Large intestine (tissue), 3 donors: ENCODE results near the gene ALKBH2. TPM values are rescaled to one million over a fixed set of nuclear protein-coding genes. Genes with fewer than 3 reads are reported as not detected.

Source experiments
- DNase-seq, 2 donors: peaks; one replicate each; pipeline versions ENCODE4 v3.0.0 to v3.0.0-alpha.2; 2013
- H3K27ac ChIP-seq: one replicate; pipeline ENCODE4 v1.5.1; 2013; ENCODE audit warnings: low read length
- H3K27me3 ChIP-seq: 2 replicates; pipeline ENCODE4 v1.6.1; 2013; ENCODE audit warnings: low read length; ENCODE audit not compliant: control insufficient read depth, insufficient read depth
- H3K36me3 ChIP-seq: 2 replicates; pipeline ENCODE4 v1.6.1; 2013; ENCODE audit warnings: low read length; ENCODE audit not compliant: control insufficient read depth, insufficient read depth
- H3K4me1 ChIP-seq: one replicate; pipeline ENCODE4 v1.6.1; 2013; ENCODE audit warnings: low read length; ENCODE audit not compliant: control insufficient read depth, insufficient read depth
- H3K4me3 ChIP-seq: one replicate; pipeline ENCODE4 v1.5.1; 2013; ENCODE audit warnings: low read length
- H3K9me3 ChIP-seq: one replicate; pipeline ENCODE4 v1.6.1; 2013; ENCODE audit warnings: mild to moderate bottlenecking, low read depth, low read length, moderate library complexity; ENCODE audit not compliant: control insufficient read depth
- WGBS: methylation state at CpG from one replicate; pipeline ENCODE4 v1.1.5; 2013; ENCODE audit warnings: low lambda C conversion rate; ENCODE audit not compliant: insufficient coverage; 5-methylcytosine and 5-hydroxymethylcytosine counted together
- polyA plus RNA-seq: library from polyadenylated mRNA; unstranded; fragments of 120-200 nt; gene quantifications from one replicate; pipeline ENCODE4 v1.2.1, GENCODE V29; 2013

Gene ALKBH2
- polyA plus RNA-seq, 1 donor, result 17.9 TPM

- no peaks in the 10 kb centered on the region for H3K27me3 ChIP-seq
- WGBS, result 100% methylated on average over 2 of the region's 13 CpGs
- H3K36me3 ChIP-seq, result no peaks in the 10 kb centered on the region
- H3K4me1 ChIP-seq, result no peaks in the 10 kb centered on the region
- DNase-seq, result no peak
- H3K4me3 ChIP-seq, result no peak overlapping the region
- H3K9me3 ChIP-seq, result no peaks in the 10 kb centered on the region
- no peak overlapping the region for H3K27ac ChIP-seq
Observed at GRCh38 chr12:109127533-109128242, 34.4 kb upstream of the ALKBH2 start.

GRCh38 chr12:109126784-109127183 lies 33.5 kb upstream of the ALKBH2 start:
- Histone ChIP-seq H3K4me3 (no peak overlapping the region), H3K9me3 (no peaks in the 10 kb centered on the region), H3K27me3 (no peaks in the 10 kb centered on the region), H3K27ac (no peak overlapping the region), H3K4me1 (no peaks in the 10 kb centered on the region), H3K36me3 (peaks cover 1% of the 10 kb centered on the region)
- no CpG with 5 or more reads among the region's 3 CpGs for WGBS
- no peak for DNase-seq

GRCh38 chr12:109125791-109126190 lies 32.5 kb upstream of the ALKBH2 start:
- Histone ChIP-seq H3K9me3 (no peaks in the 10 kb centered on the region), H3K27ac (no peak overlapping the region), H3K4me1 (no peaks in the 10 kb centered on the region), H3K27me3 (no peaks in the 10 kb centered on the region), H3K4me3 (no peak overlapping the region), H3K36me3 (peaks cover 5% of the 10 kb centered on the region)
- 17% methylated on average over 1 of the region's 7 CpGs for WGBS
- no peak for DNase-seq

GRCh38 chr12:109124878-109125648 lies 31.8 kb upstream of the ALKBH2 start:
- DNase-seq, result no peak
- Histone ChIP-seq H3K4me3 (no peak overlapping the region), H3K36me3 (peaks cover 5% of the 10 kb centered on the region), H3K27me3 (no peaks in the 10 kb centered on the region), H3K4me1 (no peaks in the 10 kb centered on the region), H3K9me3 (no peaks in the 10 kb centered on the region), H3K27ac (no peak overlapping the region)
- WGBS, result no CpG with 5 or more reads among the region's 12 CpGs

GRCh38 chr12:109121346-109121880 lies 28.1 kb upstream of the ALKBH2 start:
- H3K27me3 ChIP-seq, result no peaks in the 10 kb centered on the region
- no CpG with 5 or more reads among the region's 3 CpGs for WGBS
- H3K9me3 ChIP-seq, result no peaks in the 10 kb centered on the region
- no peak for DNase-seq
- no peak overlapping the region for H3K27ac ChIP-seq
- H3K36me3 ChIP-seq, result peaks cover 5% of the 10 kb centered on the region
- no peak overlapping the region for H3K4me3 ChIP-seq
- H3K4me1 ChIP-seq, result peaks cover 12% of the 10 kb centered on the region

GRCh38 chr12:109120557-109120956 lies 27.3 kb upstream of the ALKBH2 start:
- H3K27ac ChIP-seq, result no peak overlapping the region
- H3K36me3 ChIP-seq, result peaks cover 5% of the 10 kb centered on the region
- peaks cover 19% of the 10 kb centered on the region for H3K4me1 ChIP-seq
- no peaks in the 10 kb centered on the region for H3K27me3 ChIP-seq
- H3K4me3 ChIP-seq, result no peak overlapping the region
- no peaks in the 10 kb centered on the region for H3K9me3 ChIP-seq
- WGBS, result no CpG with 5 or more reads among the region's 4 CpGs
- no peak for DNase-seq

- H3K4me1 ChIP-seq, result peaks cover 23% of the 10 kb centered on the region
- H3K4me3 ChIP-seq, result no peak overlapping the region
- no peak for DNase-seq
- no peak overlapping the region for H3K27ac ChIP-seq
- no peaks in the 10 kb centered on the region for H3K27me3 ChIP-seq
- no peaks in the 10 kb centered on the region for H3K9me3 ChIP-seq
- H3K36me3 ChIP-seq, result peaks cover 5% of the 10 kb centered on the region
- no CpG with 5 or more reads among the region's 2 CpGs for WGBS
Observed at GRCh38 chr12:109120095-109120494, 26.8 kb upstream of the ALKBH2 start.

- H3K27me3 ChIP-seq, result no peaks in the 10 kb centered on the region
- WGBS, result 80% methylated on average over 1 of the region's 12 CpGs
- peak overlapping the region; percentile 93 for H3K27ac ChIP-seq
- no peak for DNase-seq
- no peak overlapping the region for H3K4me3 ChIP-seq
- no peaks in the 10 kb centered on the region for H3K9me3 ChIP-seq
- H3K4me1 ChIP-seq, result peaks cover 37% of the 10 kb centered on the region
- peaks cover 1% of the 10 kb centered on the region for H3K36me3 ChIP-seq
Observed at GRCh38 chr12:109116611-109116949, 23.3 kb upstream of the ALKBH2 start.

- H3K27me3 ChIP-seq, result no peaks in the 10 kb centered on the region
- H3K36me3 ChIP-seq, result no peaks in the 10 kb centered on the region
- no CpG with 5 or more reads among the region's 14 CpGs for WGBS
- DNase-seq, result peak; percentile 82 to 92
- H3K27ac ChIP-seq, result peak within 1 kb of the TSS; percentile 93
- H3K4me3 ChIP-seq, result no peak within 1 kb of the TSS
- peaks cover 37% of the 10 kb centered on the region for H3K4me1 ChIP-seq
- no peaks in the 10 kb centered on the region for H3K9me3 ChIP-seq
Observed at GRCh38 chr12:109115758-109116610, 22.7 kb upstream of the ALKBH2 start, which contains the start of gene ACACB. ACACB (plus strand) TSS chr12:109116587; CDS start chr12:109139406, 22,819 bp downstream.

- peak in 1 of 2 donors; percentile 62 for DNase-seq
- no peaks in the 10 kb centered on the region for H3K9me3 ChIP-seq
- no peak overlapping the region for H3K4me3 ChIP-seq
- peaks cover 37% of the 10 kb centered on the region for H3K4me1 ChIP-seq
- H3K27ac ChIP-seq, result peak overlapping the region; percentile 93
- no peaks in the 10 kb centered on the region for H3K27me3 ChIP-seq
- no CpG with 5 or more reads among the region's 3 CpGs for WGBS
- no peaks in the 10 kb centered on the region for H3K36me3 ChIP-seq
Observed at GRCh38 chr12:109115404-109115757, 22.1 kb upstream of the ALKBH2 start.
